Suprapubic skin (tissue), 4 donors: Measurements from ENCODE around the gene SLC15A1. TPM values are rescaled to one million over a fixed set of nuclear protein-coding genes. Genes with fewer than 3 reads are reported as not detected.

Experiments
- DNase-seq, 2 donors: peaks; one replicate each; pipeline ENCODE4 v3.0.0-alpha.2; 2019; ENCODE audit warnings: low spot score in 2 of 2
- H3K27ac ChIP-seq: fragments of 200-600 bp; sonication (generic); one replicate; pipeline ENCODE4 v1.5.1; 2019
- H3K27me3 ChIP-seq: fragments of 200-600 bp; sonication (generic); one replicate; pipeline ENCODE4 v1.5.1; 2019
- H3K36me3 ChIP-seq: fragments of 200-600 bp; sonication (generic); one replicate; pipeline ENCODE4 v1.5.1; 2019
- H3K4me1 ChIP-seq: fragments of 200-600 bp; sonication (generic); one replicate; pipeline ENCODE4 v1.5.1; 2019
- H3K4me3 ChIP-seq: fragments of 200-600 bp; sonication (generic); one replicate; pipeline ENCODE4 v1.5.1; 2019; ENCODE audit warnings: mild to moderate bottlenecking
- H3K9me3 ChIP-seq: fragments of 200-600 bp; sonication (generic); one replicate; pipeline ENCODE4 v1.5.1; 2019
- CTCF ChIP-seq, 2 donors: fragments of 200-600 bp in 1 of 2; fragments of 450-650 bp in 1 of 2; sonication (generic) in 1 of 2; IDR thresholded peaks; one replicate each; pipeline ENCODE4 v1.5.1; 2016 to 2019; ENCODE audit warnings: antibody characterized with exemption in 2 of 2, mild to moderate bottlenecking in 1 of 2, moderate library complexity in 1 of 2
- EP300 ChIP-seq: sonication (generic); formaldehyde crosslinking; IDR thresholded peaks from one replicate; pipeline ENCODE4 v1.6.1; 2017; ENCODE audit warnings: antibody characterized with exemption
- POLR2A ChIP-seq, 2 donors: fragments of 450-650 bp; IDR thresholded peaks; one replicate each; pipeline ENCODE4 v1.6.1; 2017; ENCODE audit warnings: antibody characterized with exemption in 2 of 2, mild to moderate bottlenecking in 2 of 2, moderate library complexity in 2 of 2
- POLR2AphosphoS5 ChIP-seq, 3 donors: sonication (generic); formaldehyde crosslinking; IDR thresholded peaks; one replicate each; pipeline ENCODE4 v1.6.1; 2017; ENCODE audit warnings: antibody characterized with exemption in 3 of 3
- WGBS: methylation state at CpG from one replicate; pipeline ENCODE4 v1.1.5; 2018; 5-methylcytosine and 5-hydroxymethylcytosine counted together
- total RNA-seq, 4 donors: library from RNA; depleted of rRNA; stranded (reverse); fragments of >200 nt; gene quantifications; one replicate each; pipeline ENCODE4 v1.1.0, GENCODE V29; 2016

SLC15A1 gene
- 10 to 100 TPM; 34.1 to 64.3 (median 62.4) TPM for total RNA-seq

- Histone ChIP-seq H3K4me1 (peaks cover 15% of the 10 kb centered on the region), H3K27me3 (peaks cover 38% of the 10 kb centered on the region)
Observed at GRCh38 chr13:98752467-98753290, at the start of gene SLC15A1. SLC15A1 (minus strand) TSS chr13:98752672; CDS start chr13:98752598, 74 bp downstream.

GRCh38 chr13:98801626-98802418 lies 49.4 kb upstream of the SLC15A1 start:
- no peaks in the 10 kb centered on the region for H3K27me3 ChIP-seq
- H3K27ac ChIP-seq = peak overlapping the region; percentile 75
- peaks cover 65% of the 10 kb centered on the region for H3K36me3 ChIP-seq
- H3K4me1 ChIP-seq = peaks cover 10% of the 10 kb centered on the region
- H3K9me3 ChIP-seq = no peaks in the 10 kb centered on the region
- WGBS = 70% methylated on average over 10 of the region's 10 CpGs
- DNase-seq = no peak
- H3K4me3 ChIP-seq = no peak overlapping the region
- TF ChIP-seq EP300 (no peak), POLR2AphosphoS5 (IDR thresholded peaks at IDR 0.05) (no peak), CTCF (IDR thresholded peaks at IDR 0.05) (no peak), POLR2A (IDR thresholded peaks at IDR 0.05) (no peak)

More at GRCh38 chr13:98752467-98753290, at the start of gene SLC15A1:
- DNase-seq = no peak
- H3K27ac ChIP-seq = no peak within 1 kb of the TSS
- peak within 1 kb of the TSS; percentile 47 for H3K4me3 ChIP-seq
- no peak for TF ChIP-seq POLR2AphosphoS5 (IDR thresholded peaks at IDR 0.05)
- TF ChIP-seq EP300 = no peak
- TF ChIP-seq CTCF (IDR thresholded peaks at IDR 0.05) = no peak
- no peak for TF ChIP-seq POLR2A (IDR thresholded peaks at IDR 0.05)
- WGBS = 22% methylated on average over 21 of the region's 59 CpGs
- no peaks in the 10 kb centered on the region for H3K36me3 ChIP-seq
- H3K9me3 ChIP-seq = no peaks in the 10 kb centered on the region

GRCh38 chr13:98800078-98800477 lies 47.6 kb upstream of the SLC15A1 start:
- no peaks in the 10 kb centered on the region for H3K27me3 ChIP-seq
- H3K27ac ChIP-seq = no peak overlapping the region
- no peak for DNase-seq
- peaks cover 10% of the 10 kb centered on the region for H3K4me1 ChIP-seq
- H3K4me3 ChIP-seq = no peak overlapping the region
- WGBS = 91% methylated on average over 14 of the region's 14 CpGs
- H3K9me3 ChIP-seq = no peaks in the 10 kb centered on the region
- TF ChIP-seq CTCF (IDR thresholded peaks at IDR 0.05) (no peak), POLR2A (IDR thresholded peaks at IDR 0.05) (no peak), POLR2AphosphoS5 (IDR thresholded peaks at IDR 0.05) (no peak), EP300 (no peak)
- peaks cover 76% of the 10 kb centered on the region for H3K36me3 ChIP-seq

GRCh38 chr13:98798849-98799645 lies 46.6 kb upstream of the SLC15A1 start:
- Histone ChIP-seq H3K4me3 (no peak overlapping the region), H3K36me3 (peaks cover 76% of the 10 kb centered on the region), H3K4me1 (peaks cover 10% of the 10 kb centered on the region), H3K9me3 (no peaks in the 10 kb centered on the region), H3K27me3 (no peaks in the 10 kb centered on the region), H3K27ac (no peak overlapping the region)
- WGBS = 57% methylated on average over 5 of the region's 5 CpGs
- no peak for DNase-seq
- TF ChIP-seq POLR2A (IDR thresholded peaks at IDR 0.05) (no peak), POLR2AphosphoS5 (IDR thresholded peaks at IDR 0.05) (no peak), CTCF (IDR thresholded peaks at IDR 0.05) (no peak), EP300 (no peak)
